ENCODE measurements around the gene TCP10L. TPM values are rescaled to one million over a fixed set of nuclear protein-coding genes. Genes with fewer than 3 reads are reported as not detected.

The TCP10L gene
- total and polyA plus RNA-seq, 2 of the 4 experiments (the other 2 are of a cell fraction): 0.09 TPM; not detected in 1

DNA sequence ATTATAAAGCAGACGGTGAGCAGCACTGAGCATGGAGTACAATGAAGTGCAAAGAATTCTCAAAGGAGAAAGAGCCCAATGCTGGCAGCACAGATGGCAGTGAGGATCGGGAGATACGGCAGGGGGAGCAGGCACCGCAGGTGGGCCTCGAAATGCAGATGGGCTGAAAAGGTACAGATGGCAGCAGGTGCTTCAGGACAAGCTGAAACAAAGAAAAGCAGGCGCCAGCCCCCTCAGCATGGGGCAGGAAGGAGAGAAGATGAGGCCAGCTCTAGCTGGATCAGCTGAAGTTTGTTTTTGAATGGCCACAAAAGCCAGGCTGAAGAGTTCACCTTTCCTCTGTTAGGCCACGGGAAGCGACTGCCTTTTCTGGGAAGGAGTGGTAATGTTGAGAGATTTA is 19.1 kb upstream of the TCP10L start:
- no peak overlapping the region for H3K27ac ChIP-seq (ENCODE audit: insufficient read depth, low read length)
- no peak overlapping the region for H4K5ac ChIP-seq (ENCODE audit: low read depth, low read length)
- intact Hi-C loops (cut with micrococcal nuclease): no loop called here
- peaks cover 46% of the 10 kb centered on the region for H3K36me3 ChIP-seq (ENCODE audit: control insufficient read depth, insufficient read depth, low read length)
- no peak overlapping the region for H3K9ac ChIP-seq (ENCODE audit: low read depth, low read length)
- no peak overlapping the region for H2BK5ac ChIP-seq (ENCODE audit: low read depth, low read length, poor library complexity, severe bottlenecking)
- ChIA-PET CTCF (no interaction called here), POLR2A (ENCODE audit: unreplicated experiment) (interaction anchor here (0.5 kb wide), 1 partner anchor 79 kb away, joined by 3 read pairs; no protein-coding TSS in a partner anchor)
- no peak overlapping the region for H2BK20ac ChIP-seq (ENCODE audit: low read depth, low read length)
- peaks cover 4 to 6% of the 10 kb centered on the region in 2 experiments; a peak in 3 of 4 replicates for H3K79me1 ChIP-seq (ENCODE audit: low read depth in 1 of 2, low read length in 2 of 2)
- ATAC-seq (ENCODE audit: low read depth) (no peak), DNase-seq (no peak)
- H4K20me1 ChIP-seq (ENCODE audit: insufficient read depth, low read length): no peaks in the 10 kb centered on the region
- no peak overlapping the region for H2AK5ac ChIP-seq (ENCODE audit: low read depth, low read length)
- 73% methylated on average over 3 of the region's 8 CpGs; no CpG with 5 or more reads in 1 of the 2 experiments for WGBS, 2 experiments (ENCODE audit: extremely low coverage in 2 of 2, insufficient read length in 1 of 2)
- no peak overlapping the region for H4K91ac ChIP-seq (ENCODE audit: insufficient read depth, low read depth, low read length)
- no peak overlapping the region for H2BK120ac ChIP-seq (ENCODE audit: low read depth, low read length)
- no peak overlapping the region for H3K4ac ChIP-seq (ENCODE audit: low read depth, low read length)
- H3K27me3 ChIP-seq (ENCODE audit: control insufficient read depth, insufficient read depth, low read length): no peaks in the 10 kb centered on the region
- no peak overlapping the region for H3K23ac ChIP-seq (ENCODE audit: low read depth, low read length)
- no peaks in the 10 kb centered on the region for H3K9me3 ChIP-seq (ENCODE audit: control insufficient read depth, insufficient read depth, low read length)
- no peak overlapping the region for H3K18ac ChIP-seq (ENCODE audit: low read depth, low read length)
- H3K9me1 ChIP-seq (ENCODE audit: insufficient read depth, low read length): no peaks in the 10 kb centered on the region
- H3K56ac ChIP-seq (ENCODE audit: extremely low read depth, insufficient read depth, low read length): no peak overlapping the region
- no peak overlapping the region for H2AFZ ChIP-seq (replicated peaks; ENCODE audit: low read length, poor library complexity)
- no peak overlapping the region for H3K4me3 ChIP-seq (ENCODE audit: insufficient read depth, low read depth, low read length)
- no peak overlapping the region for H3K4me2 ChIP-seq (ENCODE audit: low read depth, low read length)
- in situ Hi-C loops (cut with MboI; ENCODE audit: low sequenced_read_pairs): loop anchor here (5.0 kb wide), 1 partner anchor 202 kb away; no protein-coding TSS in a partner anchor
- H3K4me1 ChIP-seq (ENCODE audit: control insufficient read depth, insufficient read depth, low read length): no peaks in the 10 kb centered on the region
- H3K14ac ChIP-seq (replicated peaks; ENCODE audit: low read depth, low read length): no peak overlapping the region
- BruUV-seq (replicated peaks): no TSS peak
- dilution Hi-C loops (cut with HindIII; ENCODE audit: low sequenced_read_pairs, unreplicated experiment): no loop called here
- no peak overlapping the region for H2AK9ac ChIP-seq (replicated peaks; ENCODE audit: low read depth, low read length, poor library complexity)
- H4K8ac ChIP-seq (ENCODE audit: low read depth in 2 of 2, low read length in 2 of 2): no peak overlapping the region
- TF ChIP-seq RCOR1 (IDR thresholded peaks at IDR 0.05; ENCODE audit: insufficient replicate concordance, low read length) (no peak), SMC3 (IDR thresholded peaks at IDR 0.05; ENCODE audit: low read depth, low read length) (no peak), FOS (IDR thresholded peaks at IDR 0.05; ENCODE audit: low read depth, low read length) (no peak), MXI1 (IDR thresholded peaks at IDR 0.05; ENCODE audit: borderline replicate concordance, low read depth, low read length) (no peak), MAZ (IDR thresholded peaks at IDR 0.05; ENCODE audit: borderline replicate concordance, low read depth, low read length) (no peak), RAD21 (IDR thresholded peaks at IDR 0.05; ENCODE audit: low read length) (no peak), POLR2A (IDR thresholded peaks at IDR 0.05; ENCODE audit: low read depth, low read length) (no peak), CHD1 (IDR thresholded peaks at IDR 0.05; ENCODE audit: low read depth, low read length) (no peak), NFE2L2 (IDR thresholded peaks at IDR 0.05; ENCODE audit: low read depth, low read length) (no peak), BHLHE40 (IDR thresholded peaks at IDR 0.05; ENCODE audit: low read depth, low read length) (no peak), RFX5 (IDR thresholded peaks at IDR 0.05; ENCODE audit: low read depth, low read length) (no peak), CEBPB (IDR thresholded peaks at IDR 0.05; ENCODE audit: low read depth, low read length) (no peak), MAFK (IDR thresholded peaks at IDR 0.05; ENCODE audit: low read depth, low read length) (no peak)
- TF ChIP-seq, protein P1, sequence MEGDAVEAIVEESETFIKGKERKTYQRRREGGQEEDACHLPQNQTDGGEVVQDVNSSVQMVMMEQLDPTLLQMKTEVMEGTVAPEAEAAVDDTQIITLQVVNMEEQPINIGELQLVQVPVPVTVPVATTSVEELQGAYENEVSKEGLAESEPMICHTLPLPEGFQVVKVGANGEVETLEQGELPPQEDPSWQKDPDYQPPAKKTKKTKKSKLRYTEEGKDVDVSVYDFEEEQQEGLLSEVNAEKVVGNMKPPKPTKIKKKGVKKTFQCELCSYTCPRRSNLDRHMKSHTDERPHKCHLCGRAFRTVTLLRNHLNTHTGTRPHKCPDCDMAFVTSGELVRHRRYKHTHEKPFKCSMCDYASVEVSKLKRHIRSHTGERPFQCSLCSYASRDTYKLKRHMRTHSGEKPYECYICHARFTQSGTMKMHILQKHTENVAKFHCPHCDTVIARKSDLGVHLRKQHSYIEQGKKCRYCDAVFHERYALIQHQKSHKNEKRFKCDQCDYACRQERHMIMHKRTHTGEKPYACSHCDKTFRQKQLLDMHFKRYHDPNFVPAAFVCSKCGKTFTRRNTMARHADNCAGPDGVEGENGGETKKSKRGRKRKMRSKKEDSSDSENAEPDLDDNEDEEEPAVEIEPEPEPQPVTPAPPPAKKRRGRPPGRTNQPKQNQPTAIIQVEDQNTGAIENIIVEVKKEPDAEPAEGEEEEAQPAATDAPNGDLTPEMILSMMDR (conservative IDR thresholded peaks at IDR 0.05; ENCODE audit: low read depth, low read length): no peak
- TF ChIP-seq, protein P2, sequence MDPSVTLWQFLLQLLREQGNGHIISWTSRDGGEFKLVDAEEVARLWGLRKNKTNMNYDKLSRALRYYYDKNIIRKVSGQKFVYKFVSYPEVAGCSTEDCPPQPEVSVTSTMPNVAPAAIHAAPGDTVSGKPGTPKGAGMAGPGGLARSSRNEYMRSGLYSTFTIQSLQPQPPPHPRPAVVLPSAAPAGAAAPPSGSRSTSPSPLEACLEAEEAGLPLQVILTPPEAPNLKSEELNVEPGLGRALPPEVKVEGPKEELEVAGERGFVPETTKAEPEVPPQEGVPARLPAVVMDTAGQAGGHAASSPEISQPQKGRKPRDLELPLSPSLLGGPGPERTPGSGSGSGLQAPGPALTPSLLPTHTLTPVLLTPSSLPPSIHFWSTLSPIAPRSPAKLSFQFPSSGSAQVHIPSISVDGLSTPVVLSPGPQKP (IDR thresholded peaks at IDR 0.05; ENCODE audit: borderline replicate concordance, low read depth, low read length): no peak
- TF ChIP-seq, protein P3, sequence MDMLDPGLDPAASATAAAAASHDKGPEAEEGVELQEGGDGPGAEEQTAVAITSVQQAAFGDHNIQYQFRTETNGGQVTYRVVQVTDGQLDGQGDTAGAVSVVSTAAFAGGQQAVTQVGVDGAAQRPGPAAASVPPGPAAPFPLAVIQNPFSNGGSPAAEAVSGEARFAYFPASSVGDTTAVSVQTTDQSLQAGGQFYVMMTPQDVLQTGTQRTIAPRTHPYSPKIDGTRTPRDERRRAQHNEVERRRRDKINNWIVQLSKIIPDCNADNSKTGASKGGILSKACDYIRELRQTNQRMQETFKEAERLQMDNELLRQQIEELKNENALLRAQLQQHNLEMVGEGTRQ (IDR thresholded peaks at IDR 0.05; ENCODE audit: low read depth, low read length): no peak
- no peak overlapping the region for H2BK15ac ChIP-seq (ENCODE audit: low read depth, low read length)

Measured in IMR-90 (cell line).